ENCODE results near the gene SERGEF.

The SERGEF gene

GRCh38 chr11:17770917-17771316, 241.9 kb downstream of the SERGEF start:
- Mint-ChIP-seq H3K4me3 (no peak overlapping the region), H3K27ac (no peak overlapping the region), H3K27me3 (no peaks in the 10 kb centered on the region), H3K4me1 (ENCODE audit: low read depth) (no peaks in the 10 kb centered on the region), H3K9me3 (no peaks in the 10 kb centered on the region), H3K36me3 (ENCODE audit: low read depth) (no peaks in the 10 kb centered on the region)

GRCh38 chr11:17770048-17770652, 242.7 kb downstream of the SERGEF start:
- Mint-ChIP-seq H3K27me3 (no peaks in the 10 kb centered on the region), H3K36me3 (ENCODE audit: low read depth) (no peaks in the 10 kb centered on the region), H3K9me3 (no peaks in the 10 kb centered on the region), H3K4me3 (no peak overlapping the region), H3K27ac (no peak overlapping the region), H3K4me1 (ENCODE audit: low read depth) (no peaks in the 10 kb centered on the region)

- Mint-ChIP-seq H3K9me3 (no peaks in the 10 kb centered on the region), H3K4me1 (ENCODE audit: low read depth) (no peaks in the 10 kb centered on the region), H3K4me3 (no peak overlapping the region), H3K27me3 (no peaks in the 10 kb centered on the region), H3K27ac (no peak overlapping the region), H3K36me3 (ENCODE audit: low read depth) (no peaks in the 10 kb centered on the region)
These were observed 243.6 kb downstream of the SERGEF start for GRCh38 chr11:17769218-17769617.

- H3K27me3 Mint-ChIP-seq: no peaks in the 10 kb centered on the region
- no peaks in the 10 kb centered on the region for H3K36me3 Mint-ChIP-seq (ENCODE audit: low read depth)
- H3K27ac Mint-ChIP-seq: no peak overlapping the region
- no peaks in the 10 kb centered on the region for H3K9me3 Mint-ChIP-seq
- H3K4me3 Mint-ChIP-seq: no peak overlapping the region
- H3K4me1 Mint-ChIP-seq (ENCODE audit: low read depth): no peaks in the 10 kb centered on the region
These were observed 244.3 kb downstream of the SERGEF start for GRCh38 chr11:17768547-17768946.

GRCh38 chr11:17767914-17768313, 244.9 kb downstream of the SERGEF start:
- Mint-ChIP-seq H3K4me3 (no peak overlapping the region), H3K9me3 (no peaks in the 10 kb centered on the region), H3K27me3 (no peaks in the 10 kb centered on the region), H3K4me1 (ENCODE audit: low read depth) (no peaks in the 10 kb centered on the region), H3K27ac (no peak overlapping the region), H3K36me3 (ENCODE audit: low read depth) (no peaks in the 10 kb centered on the region)

GRCh38 chr11:17767301-17767885, 245.5 kb downstream of the SERGEF start:
- H3K9me3 Mint-ChIP-seq: no peaks in the 10 kb centered on the region
- H3K4me3 Mint-ChIP-seq: no peak overlapping the region
- H3K4me1 Mint-ChIP-seq (ENCODE audit: low read depth): no peaks in the 10 kb centered on the region
- H3K36me3 Mint-ChIP-seq (ENCODE audit: low read depth): no peaks in the 10 kb centered on the region
- no peak overlapping the region for H3K27ac Mint-ChIP-seq
- no peaks in the 10 kb centered on the region for H3K27me3 Mint-ChIP-seq

- Mint-ChIP-seq H3K36me3 (ENCODE audit: low read depth) (no peaks in the 10 kb centered on the region), H3K4me1 (ENCODE audit: low read depth) (no peaks in the 10 kb centered on the region), H3K27me3 (no peaks in the 10 kb centered on the region), H3K4me3 (no peak overlapping the region), H3K27ac (no peak overlapping the region), H3K9me3 (no peaks in the 10 kb centered on the region)
These were observed 246.3 kb downstream of the SERGEF start for GRCh38 chr11:17766590-17766989.

GRCh38 chr11:17766073-17766359, 246.8 kb downstream of the SERGEF start:
- no peak overlapping the region for H3K27ac Mint-ChIP-seq
- H3K36me3 Mint-ChIP-seq (ENCODE audit: low read depth): no peaks in the 10 kb centered on the region
- H3K4me3 Mint-ChIP-seq: no peak overlapping the region
- no peaks in the 10 kb centered on the region for H3K27me3 Mint-ChIP-seq
- no peaks in the 10 kb centered on the region for H3K4me1 Mint-ChIP-seq (ENCODE audit: low read depth)
- no peaks in the 10 kb centered on the region for H3K9me3 Mint-ChIP-seq

- H3K4me1 Mint-ChIP-seq (ENCODE audit: low read depth): no peaks in the 10 kb centered on the region
- no peak overlapping the region for H3K4me3 Mint-ChIP-seq
- H3K27ac Mint-ChIP-seq: no peak overlapping the region
- H3K36me3 Mint-ChIP-seq (ENCODE audit: low read depth): no peaks in the 10 kb centered on the region
- H3K27me3 Mint-ChIP-seq: no peaks in the 10 kb centered on the region
- no peaks in the 10 kb centered on the region for H3K9me3 Mint-ChIP-seq
These were observed 247.3 kb downstream of the SERGEF start for GRCh38 chr11:17765356-17766072.

GRCh38 chr11:17764446-17765218, 248.2 kb downstream of the SERGEF start:
- Mint-ChIP-seq H3K9me3 (no peaks in the 10 kb centered on the region), H3K4me3 (no peak overlapping the region), H3K36me3 (ENCODE audit: low read depth) (no peaks in the 10 kb centered on the region), H3K4me1 (ENCODE audit: low read depth) (no peaks in the 10 kb centered on the region), H3K27ac (no peak overlapping the region), H3K27me3 (no peaks in the 10 kb centered on the region)

GRCh38 chr11:17763703-17764102, 249.1 kb downstream of the SERGEF start:
- Mint-ChIP-seq H3K27ac (no peak overlapping the region), H3K4me1 (ENCODE audit: low read depth) (no peaks in the 10 kb centered on the region), H3K9me3 (no peaks in the 10 kb centered on the region), H3K4me3 (no peak overlapping the region), H3K27me3 (no peaks in the 10 kb centered on the region), H3K36me3 (ENCODE audit: low read depth) (no peaks in the 10 kb centered on the region)

GRCh38 chr11:17763244-17763643, 249.6 kb downstream of the SERGEF start:
- H3K4me1 Mint-ChIP-seq (ENCODE audit: low read depth): no peaks in the 10 kb centered on the region
- no peaks in the 10 kb centered on the region for H3K27me3 Mint-ChIP-seq
- no peaks in the 10 kb centered on the region for H3K36me3 Mint-ChIP-seq (ENCODE audit: low read depth)
- H3K27ac Mint-ChIP-seq: no peak overlapping the region
- H3K9me3 Mint-ChIP-seq: no peaks in the 10 kb centered on the region
- no peak overlapping the region for H3K4me3 Mint-ChIP-seq

GRCh38 chr11:17762309-17762974, 250.4 kb downstream of the SERGEF start:
- Mint-ChIP-seq H3K4me3 (no peak overlapping the region), H3K27me3 (no peaks in the 10 kb centered on the region), H3K9me3 (no peaks in the 10 kb centered on the region), H3K27ac (no peak overlapping the region), H3K36me3 (ENCODE audit: low read depth) (no peaks in the 10 kb centered on the region), H3K4me1 (ENCODE audit: low read depth) (no peaks in the 10 kb centered on the region)

GRCh38 chr11:17760102-17761029, 252.5 kb downstream of the SERGEF start:
- no peak overlapping the region for H3K4me3 Mint-ChIP-seq
- H3K27ac Mint-ChIP-seq: no peak overlapping the region
- no peaks in the 10 kb centered on the region for H3K9me3 Mint-ChIP-seq
- no peaks in the 10 kb centered on the region for H3K4me1 Mint-ChIP-seq (ENCODE audit: low read depth)
- H3K27me3 Mint-ChIP-seq: peaks cover 5% of the 10 kb centered on the region
- no peaks in the 10 kb centered on the region for H3K36me3 Mint-ChIP-seq (ENCODE audit: low read depth)
